H9 (cell line): ENCODE data around the gene SLC2A9. TPM values are rescaled to one million over a fixed set of nuclear protein-coding genes. Genes with fewer than 3 reads are reported as not detected.

Source experiments
- DNase-seq: peaks from one replicate; pipeline ENCODE4 v3.0.0-alpha.2; 2017
- H2AFZ ChIP-seq: one replicate; pipeline ENCODE4 v1.6.1; 2013; ENCODE audit warnings: mild to moderate bottlenecking, low read length, control low read depth, moderate library complexity
- H2AK5ac ChIP-seq: 2 replicates; pipeline ENCODE4 v1.6.1; 2013; ENCODE audit warnings: low read length, control low read depth, mixed read lengths; ENCODE audit not compliant: insufficient read length
- H2BK120ac ChIP-seq: one replicate; pipeline ENCODE4 v1.6.1; 2013; ENCODE audit warnings: low read depth, mild to moderate bottlenecking, low read length, control low read depth, inconsistent platforms; ENCODE audit not compliant: poor library complexity, severe bottlenecking
- H2BK12ac ChIP-seq: 2 replicates; pipeline ENCODE4 v1.6.1; 2013; ENCODE audit warnings: low read length, control low read depth, mixed read lengths, low read depth; ENCODE audit not compliant: insufficient read length
- H2BK15ac ChIP-seq: 2 replicates; pipeline ENCODE4 v1.6.1; 2013; ENCODE audit warnings: low read depth, low read length, control low read depth
- H2BK20ac ChIP-seq: one replicate; pipeline ENCODE4 v1.6.1; 2013; ENCODE audit warnings: low read depth, mild to moderate bottlenecking, low read length, control low read depth, inconsistent platforms; ENCODE audit not compliant: poor library complexity, severe bottlenecking
- H2BK5ac ChIP-seq: 2 replicates; pipeline ENCODE4 v1.6.1; 2013; ENCODE audit warnings: low read length, control low read depth, mixed read lengths; ENCODE audit not compliant: insufficient read length
- H3K14ac ChIP-seq: 2 replicates; pipeline ENCODE4 v1.6.1; 2013; ENCODE audit warnings: low read length, control low read depth; ENCODE audit not compliant: insufficient read depth
- H3K18ac ChIP-seq: 2 replicates; pipeline ENCODE4 v1.6.1; 2013; ENCODE audit warnings: low read depth, mild to moderate bottlenecking, mixed read lengths, low read length, control low read depth; ENCODE audit not compliant: insufficient read length
- H3K23ac ChIP-seq: 2 replicates; pipeline ENCODE4 v1.6.1; 2013; ENCODE audit warnings: low read length, control low read depth, mixed read lengths, low read depth; ENCODE audit not compliant: insufficient read length
- H3K23me2 ChIP-seq: 2 replicates; pipeline ENCODE4 v1.6.1; 2013; ENCODE audit warnings: low read depth, mild to moderate bottlenecking, mixed read lengths, low read length, control low read depth; ENCODE audit not compliant: insufficient read length, poor library complexity, severe bottlenecking
- H3K27ac ChIP-seq: 2 replicates; pipeline ENCODE4 v1.5.1; 2013; ENCODE audit warnings: low read length, control low read depth, mixed read lengths, low read depth; ENCODE audit not compliant: insufficient read length
- H3K27me3 ChIP-seq: 2 replicates; pipeline ENCODE4 v1.6.1; 2013; ENCODE audit warnings: low read length, control low read depth, inconsistent platforms; ENCODE audit not compliant: insufficient read depth
- H3K4ac ChIP-seq: 2 replicates; pipeline ENCODE4 v1.6.1; 2013; ENCODE audit warnings: low read depth, mild to moderate bottlenecking, control low read depth, inconsistent platforms, low read length, moderate library complexity
- H3K4me1 ChIP-seq: 2 replicates; pipeline ENCODE4 v1.6.1; 2013; ENCODE audit warnings: low read length, control low read depth, inconsistent platforms; ENCODE audit not compliant: insufficient read depth
- H3K4me2 ChIP-seq: 2 replicates; pipeline ENCODE4 v1.6.1; 2013; ENCODE audit warnings: low read length, control low read depth, mixed read lengths; ENCODE audit not compliant: insufficient read length, insufficient read depth
- H3K56ac ChIP-seq: 2 replicates; pipeline ENCODE4 v1.6.1; 2013; ENCODE audit warnings: low read depth, mild to moderate bottlenecking, mixed read lengths, low read length, control low read depth; ENCODE audit not compliant: insufficient read length
- H3K79me1 ChIP-seq: 2 replicates; pipeline ENCODE4 v1.6.1; 2013; ENCODE audit warnings: low read depth, mild to moderate bottlenecking, moderate library complexity, low read length, control low read depth, inconsistent platforms; ENCODE audit not compliant: insufficient read depth, poor library complexity, severe bottlenecking
- H3K79me2 ChIP-seq: 2 replicates; pipeline ENCODE4 v1.6.1; 2013; ENCODE audit warnings: low read length, control low read depth, inconsistent platforms; ENCODE audit not compliant: insufficient read depth
- H3K9ac ChIP-seq: 2 replicates; pipeline ENCODE4 v1.6.1; 2013; ENCODE audit warnings: low read length, control low read depth, mixed read lengths; ENCODE audit not compliant: insufficient read length; ENCODE audit errors: extremely low read depth
- H3K9me3 ChIP-seq: one replicate; pipeline ENCODE4 v1.6.1; 2013; ENCODE audit warnings: low read depth, low read length, inconsistent platforms; ENCODE audit not compliant: control insufficient read depth
- H3T11ph ChIP-seq: one replicate; pipeline ENCODE4 v1.6.1; 2013; ENCODE audit warnings: mild to moderate bottlenecking, low read length, control low read depth, inconsistent platforms
- H4K20me1 ChIP-seq: one replicate; pipeline ENCODE4 v1.6.1; 2013; ENCODE audit not compliant: control insufficient read depth, insufficient read length, insufficient read depth
- H4K5ac ChIP-seq: 2 replicates; pipeline ENCODE4 v1.6.1; 2013; ENCODE audit warnings: low read depth, mild to moderate bottlenecking, mixed read lengths, low read length, control low read depth; ENCODE audit not compliant: insufficient read length
- H4K8ac ChIP-seq: replicated peaks from 2 replicates; pipeline ENCODE4 v1.6.1; 2013; ENCODE audit warnings: low read length, control low read depth, mixed read lengths, low read depth; ENCODE audit not compliant: insufficient read length
- H4K91ac ChIP-seq: 2 replicates; pipeline ENCODE4 v1.6.1; 2013; ENCODE audit warnings: low read depth, mild to moderate bottlenecking, moderate library complexity, mixed read lengths, low read length, control low read depth; ENCODE audit not compliant: insufficient read length
- H3K27ac Mint-ChIP-seq, 3 experiments: 2 replicates in 2 of 3; 3 replicates in 1 of 3; pipeline ENCODE4 v1.8.0; 2020 to 2021; ENCODE audit warnings: mixed read lengths in 3 of 3, mild to moderate bottlenecking in 1 of 3, moderate library complexity in 1 of 3
- H3K27me3 Mint-ChIP-seq: 2 replicates; pipeline ENCODE4 v1.8.0; 2021; ENCODE audit warnings: low read depth, mild to moderate bottlenecking, moderate library complexity, mixed read lengths
- H3K36me3 Mint-ChIP-seq, 3 experiments: 2 replicates in 2 of 3; 3 replicates in 1 of 3; pipeline ENCODE4 v1.8.0; 2020 to 2021; ENCODE audit warnings: low read depth in 3 of 3, mixed read lengths in 3 of 3; ENCODE audit not compliant: insufficient read depth in 1 of 3
- H3K4me1 Mint-ChIP-seq, 2 experiments: 2 replicates each; pipeline ENCODE4 v1.8.0; 2020; ENCODE audit warnings: mixed read lengths in 2 of 2
- H3K4me3 Mint-ChIP-seq, 2 experiments: 2 replicates in 1 of 2; 3 replicates in 1 of 2; pipeline ENCODE4 v1.8.0; 2020 to 2021; ENCODE audit warnings: mild to moderate bottlenecking in 2 of 2, mixed read lengths in 2 of 2, moderate library complexity in 1 of 2
- H3K9me3 Mint-ChIP-seq, 2 experiments: 2 replicates in 1 of 2; 3 replicates in 1 of 2; pipeline ENCODE4 v1.8.0; 2020; ENCODE audit warnings: mild to moderate bottlenecking in 2 of 2, mixed read lengths in 2 of 2, moderate library complexity in 1 of 2
- CTCF ChIP-seq: fragments of 200-600 bp; sonication (generic); conservative IDR thresholded peaks from 3 replicates; pipeline ENCODE4 v1.8.0; 2021; ENCODE audit warnings: antibody characterized with exemption, mild to moderate bottlenecking
- WGBS: extraction: QIAGEN DNeasy Blood & Tissue Kit; methylation state at CpG from one replicate; pipeline ENCODE4 v1.1.7; 2013; ENCODE audit warnings: missing lambda C conversion rate, low lambda C conversion rate, mixed read lengths; ENCODE audit not compliant: insufficient read length; ENCODE audit errors: extremely low coverage; 5-methylcytosine and 5-hydroxymethylcytosine counted together
- total RNA-seq: library from RNA; stranded (reverse); gene quantifications from 2 replicates; pipeline ENCODE4 v1.2.1, GENCODE V29; 2021

Gene SLC2A9
- total RNA-seq, 1 experiment from 2014 or later = 0.79 TPM

- Histone ChIP-seq H3K9ac (no peak overlapping the region), H3K56ac (no peak overlapping the region), H3K23ac (no peak overlapping the region), H2BK120ac (no peak overlapping the region), H3K4me2 (no peak overlapping the region), H3K27ac (no peak overlapping the region), H3K18ac (no peak overlapping the region), H3K23me2 (no peaks in the 10 kb centered on the region), H4K8ac (no peak overlapping the region), H3K4me1 (no peaks in the 10 kb centered on the region), H2AK5ac (no peak overlapping the region), H3K27me3 (no peaks in the 10 kb centered on the region), H2AFZ (no peak overlapping the region), H2BK12ac (no peak overlapping the region), H3K4ac (no peak overlapping the region), H3T11ph (no peak overlapping the region), H4K91ac (no peak overlapping the region), H2BK5ac (no peak overlapping the region), H2BK20ac (no peak overlapping the region), H4K5ac (no peak overlapping the region), H2BK15ac (no peak overlapping the region), H3K14ac (no peak overlapping the region), H3K79me2 (no peaks in the 10 kb centered on the region), H3K9me3 (no peaks in the 10 kb centered on the region), H4K20me1 (no peaks in the 10 kb centered on the region), H3K79me1 (no peaks in the 10 kb centered on the region)
- no peaks in the 10 kb centered on the region; a peak in 1 of 5 replicates for H3K9me3 Mint-ChIP-seq
- no peak for TF ChIP-seq CTCF
- no peak for DNase-seq
- no peak overlapping the region for H3K4me3 Mint-ChIP-seq
- peaks cover 30% of the 10 kb centered on the region for H3K27me3 Mint-ChIP-seq
- H3K27ac Mint-ChIP-seq = no peak overlapping the region
- H3K36me3 Mint-ChIP-seq = no peaks in the 10 kb centered on the region
- no CpG with 5 or more reads among the region's 6 CpGs for WGBS
- H3K4me1 Mint-ChIP-seq = peaks cover 10 to 14% of the 10 kb centered on the region in 2 experiments
Measured at GRCh38 chr4:10016169-10016568, 5.1 kb downstream of the SLC2A9 start.
